ENCODE data around the gene ZCCHC8. TPM values are rescaled to one million over a fixed set of nuclear protein-coding genes. Genes with fewer than 3 reads are reported as not detected.

ZCCHC8 gene
- total RNA-seq, 1 experiment from 2014 or later, result 21.4 TPM

DNA sequence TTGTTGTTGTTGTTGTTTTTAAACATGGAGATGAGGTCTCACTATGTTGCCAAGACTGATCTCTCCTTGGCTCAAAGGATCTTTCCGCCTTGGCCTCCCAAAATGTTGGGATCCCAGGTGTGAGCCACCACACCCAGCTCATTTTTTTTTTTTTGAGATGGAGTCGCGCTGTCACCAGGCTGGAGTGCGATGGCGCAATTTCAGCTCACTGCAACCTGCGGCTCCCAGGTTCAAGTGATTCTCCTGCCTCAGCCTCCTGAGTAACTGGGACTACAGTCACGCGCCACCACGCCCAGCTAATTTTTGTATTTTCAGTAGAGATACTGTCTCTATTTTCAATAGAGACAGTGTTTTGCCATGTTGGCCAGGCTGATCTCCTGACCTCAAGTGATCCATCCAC, 73.3 kb downstream of the ZCCHC8 start:
- DNase-seq (ENCODE audit: low read depth), result no peak

DNA sequence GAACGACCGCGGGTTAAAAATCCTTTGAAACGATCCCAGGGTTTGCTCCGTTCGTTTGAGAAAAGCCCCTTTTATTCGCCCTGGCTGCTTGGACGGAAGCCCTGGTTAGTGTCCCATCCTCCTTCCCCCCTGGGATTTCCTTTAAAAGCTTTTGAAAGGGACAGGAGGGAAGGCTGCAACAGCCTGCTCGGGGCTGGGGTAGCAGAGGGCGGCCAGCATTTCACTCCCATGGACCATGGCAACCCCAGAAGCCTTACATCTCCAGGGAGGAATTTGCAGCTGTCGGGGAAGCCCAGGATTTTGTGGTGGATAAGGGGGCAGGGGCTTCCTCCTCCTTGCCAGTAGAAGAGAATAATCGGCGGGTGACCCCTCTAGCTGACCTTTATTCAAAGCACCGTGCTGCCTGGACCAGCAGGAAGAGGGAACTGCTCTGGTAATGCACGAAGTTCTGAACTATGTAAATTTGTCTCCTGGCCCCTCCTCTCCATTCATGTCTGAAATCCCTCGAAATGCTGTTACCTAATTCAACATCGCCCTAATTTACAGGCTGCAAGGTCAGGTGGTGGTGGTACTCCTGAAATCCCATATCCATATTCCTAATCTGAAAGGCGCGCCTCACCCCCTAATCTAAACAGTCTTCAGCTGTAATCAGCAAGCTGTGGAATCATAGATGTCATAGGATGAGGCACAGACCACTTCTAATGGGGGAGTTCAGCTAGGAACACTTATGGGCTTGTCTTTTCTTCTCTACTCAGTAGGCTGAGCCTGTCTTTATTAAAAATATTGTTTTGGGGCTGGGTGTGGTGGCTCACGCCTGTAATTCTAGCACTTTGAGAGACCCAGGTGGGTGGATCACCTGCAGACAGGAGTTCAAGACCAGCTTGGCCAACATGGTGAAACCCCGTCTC, 77.2 kb downstream of the ZCCHC8 start:
- DNase-seq (ENCODE audit: low read depth), result peak; percentile 47

DNA sequence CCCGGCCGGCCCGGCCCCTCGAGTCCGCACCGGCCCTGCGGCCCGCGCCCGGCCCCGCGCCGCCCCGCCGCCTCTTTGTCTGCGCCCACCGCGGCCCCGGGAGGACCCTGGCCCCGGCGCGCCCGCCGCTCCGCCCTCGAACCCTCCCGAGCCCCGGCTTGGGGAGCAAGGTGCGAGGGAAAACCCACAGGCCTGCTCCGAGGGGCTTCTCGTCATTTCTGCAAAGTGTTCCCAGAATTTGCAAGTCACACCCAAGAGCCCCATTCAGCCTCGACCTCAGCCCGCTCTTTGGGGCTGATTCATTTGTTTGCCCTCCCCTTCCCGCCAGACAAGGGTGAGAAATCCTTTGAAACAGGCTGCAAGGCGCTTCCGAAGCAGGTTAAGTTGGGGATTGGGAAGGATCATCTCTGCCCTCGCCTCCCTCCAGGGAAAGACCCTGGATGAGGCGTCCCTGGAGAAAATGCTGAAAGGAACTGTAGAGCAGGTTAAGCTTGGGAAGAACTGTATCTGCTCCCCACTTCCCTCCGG, 77.9 kb downstream of the ZCCHC8 start:
- DNase-seq (ENCODE audit: low read depth), result peak; percentile 77

- peak; percentile 83 for DNase-seq (ENCODE audit: low read depth)
Measured at GRCh38 chr12:122421821-122422729, 78.7 kb downstream of the ZCCHC8 start, which contains the start of gene CLIP1. Gene CLIP1, minus strand, starts transcription at chr12:122422669. Its CDS starts 42,217 bp downstream, at chr12:122380452.

Other genes with a start within 250 kb of the ZCCHC8 start
- gene VPS33A, start 234.4 kb downstream of the ZCCHC8 start, total RNA-seq (2014; rRNA removed; shearing (Covaris generic)), result 20.5 and 26.2 TPM in 2 replicates
- 20.4 and 33.3 TPM in 2 replicates for gene CLIP1, start 78.3 kb downstream of the ZCCHC8 start, total RNA-seq (2014; rRNA removed; shearing (Covaris generic))
- gene RSRC2, start 26.0 kb upstream of the ZCCHC8 start, total RNA-seq (2014; rRNA removed; shearing (Covaris generic)), result 33.1 and 38.1 TPM in 2 replicates
- gene KNTC1, start 26.3 kb upstream of the ZCCHC8 start, total RNA-seq (2014; rRNA removed; shearing (Covaris generic)), result 36.5 and 44.7 TPM in 2 replicates
- gene HCAR2, start 202.4 kb upstream of the ZCCHC8 start, total RNA-seq (2014; rRNA removed; shearing (Covaris generic)), result not detected in 2 replicates
- gene HCAR3, start 215.9 kb upstream of the ZCCHC8 start, total RNA-seq (2014; rRNA removed; shearing (Covaris generic)), result not detected in 2 replicates
- gene HCAR1, start 229.9 kb upstream of the ZCCHC8 start, total RNA-seq (2014; rRNA removed; shearing (Covaris generic)), result not detected in 2 replicates

Measured in M059J (cell line).